ENCODE data around the gene GLRA2. TPM values are rescaled to one million over a fixed set of nuclear protein-coding genes. Genes with fewer than 3 reads are reported as not detected.

Gene GLRA2
- total RNA-seq, 1 donor from 2014 or later: not detected

GRCh38 chrX:14698790-14699189 is 169.5 kb downstream of the GLRA2 start:
- no peak for DNase-seq
- intact Hi-C loops (cut with micrococcal nuclease): no loop called here
- Histone ChIP-seq H3K36me3 (no peaks in the 10 kb centered on the region), H3K27me3 (ENCODE audit: low read depth) (no peaks in the 10 kb centered on the region), H3K4me1 (no peaks in the 10 kb centered on the region), H3K4me3 (no peak overlapping the region), H3K9me3 (replicated peaks) (no peaks in the 10 kb centered on the region), H3K27ac (replicated peaks) (no peak overlapping the region)
- no peak for TF ChIP-seq CTCF (IDR thresholded peaks at IDR 0.05; ENCODE audit: borderline replicate concordance)

GRCh38 chrX:14700982-14701381 is 171.6 kb downstream of the GLRA2 start:
- no peak for DNase-seq
- H3K27ac ChIP-seq (replicated peaks): no peak overlapping the region
- H3K4me1 ChIP-seq: no peaks in the 10 kb centered on the region
- no peak overlapping the region for H3K4me3 ChIP-seq
- intact Hi-C loops (cut with micrococcal nuclease): no loop called here
- no peak for TF ChIP-seq CTCF (IDR thresholded peaks at IDR 0.05; ENCODE audit: borderline replicate concordance)
- H3K27me3 ChIP-seq (ENCODE audit: low read depth): no peaks in the 10 kb centered on the region
- no peaks in the 10 kb centered on the region for H3K36me3 ChIP-seq
- no peaks in the 10 kb centered on the region for H3K9me3 ChIP-seq (replicated peaks)

GRCh38 chrX:14702145-14702544 is 172.8 kb downstream of the GLRA2 start:
- no peaks in the 10 kb centered on the region for H3K27me3 ChIP-seq (ENCODE audit: low read depth)
- no peak for DNase-seq
- intact Hi-C loops (cut with micrococcal nuclease): no loop called here
- no peaks in the 10 kb centered on the region for H3K36me3 ChIP-seq
- no peak overlapping the region for H3K27ac ChIP-seq (replicated peaks)
- no peaks in the 10 kb centered on the region for H3K9me3 ChIP-seq (replicated peaks)
- no peak overlapping the region for H3K4me3 ChIP-seq
- TF ChIP-seq CTCF (IDR thresholded peaks at IDR 0.05; ENCODE audit: borderline replicate concordance): no peak
- no peaks in the 10 kb centered on the region for H3K4me1 ChIP-seq

GRCh38 chrX:14712096-14712495 is 182.8 kb downstream of the GLRA2 start:
- TF ChIP-seq CTCF (IDR thresholded peaks at IDR 0.05; ENCODE audit: borderline replicate concordance): no peak
- Histone ChIP-seq H3K27me3 (ENCODE audit: low read depth) (no peaks in the 10 kb centered on the region), H3K36me3 (no peaks in the 10 kb centered on the region), H3K4me1 (no peaks in the 10 kb centered on the region), H3K9me3 (replicated peaks) (no peaks in the 10 kb centered on the region), H3K27ac (replicated peaks) (no peak overlapping the region), H3K4me3 (no peak overlapping the region)
- intact Hi-C loops (cut with micrococcal nuclease): no loop called here
- DNase-seq: no peak

- no peak for DNase-seq
- Histone ChIP-seq H3K27ac (replicated peaks) (no peak overlapping the region), H3K36me3 (no peaks in the 10 kb centered on the region), H3K9me3 (replicated peaks) (no peaks in the 10 kb centered on the region), H3K27me3 (ENCODE audit: low read depth) (no peaks in the 10 kb centered on the region), H3K4me3 (no peak overlapping the region), H3K4me1 (no peaks in the 10 kb centered on the region)
- intact Hi-C loops (cut with micrococcal nuclease): no loop called here
- no peak for TF ChIP-seq CTCF (IDR thresholded peaks at IDR 0.05; ENCODE audit: borderline replicate concordance)
Observed at GRCh38 chrX:14717949-14718348, 188.6 kb downstream of the GLRA2 start.

GRCh38 chrX:14718403-14718802 is 189.1 kb downstream of the GLRA2 start:
- H3K4me3 ChIP-seq: no peak overlapping the region
- no peak for TF ChIP-seq CTCF (IDR thresholded peaks at IDR 0.05; ENCODE audit: borderline replicate concordance)
- no peak overlapping the region for H3K27ac ChIP-seq (replicated peaks)
- intact Hi-C loops (cut with micrococcal nuclease): no loop called here
- H3K36me3 ChIP-seq: no peaks in the 10 kb centered on the region
- no peak for DNase-seq
- H3K4me1 ChIP-seq: no peaks in the 10 kb centered on the region
- no peaks in the 10 kb centered on the region for H3K27me3 ChIP-seq (ENCODE audit: low read depth)
- no peaks in the 10 kb centered on the region for H3K9me3 ChIP-seq (replicated peaks)
